HCT116 (cell line): ENCODE results near the gene EFHD1. TPM values are rescaled to one million over a fixed set of nuclear protein-coding genes. Genes with fewer than 3 reads are reported as not detected.

Experiments used
- ATAC-seq: fragments of 200-7000 bp; cut with Tn5 transposase; 2 replicates; pipeline ENCODE4 v1.9.1; 2020; ENCODE audit warnings: mild to moderate bottlenecking, moderate library complexity
- BruUV-seq: library from RNA; stranded (reverse); fragments of 400-500 nt; replicated peaks from 2 replicates; lab custom pipeline; 2021; lab: Mats Ljungman, UMichigan
- CTCF ChIA-PET: fragments of 300-600 bp; sonication (Branson Sonifier 250); formaldehyde crosslinking; loops from one replicate; lab custom pipeline; 2021; ENCODE audit warnings: antibody characterized with exemption; lab: Charles Lee
- POLR2A ChIA-PET: fragments of 300-600, 350-600 bp; sonication (Branson Sonifier 250); formaldehyde crosslinking; loops from one replicate; lab custom pipeline; 2021; ENCODE audit warnings: antibody characterized with exemption; lab: Charles Lee
- RAD21 ChIA-PET, 2 experiments: fragments of 300-600 bp; sonication (Branson Sonifier 250); formaldehyde crosslinking; loops; one replicate each; lab custom pipeline; 2023; ENCODE audit warnings: low total read pairs in 2 of 2; ENCODE audit not compliant: uncharacterized antibody in 2 of 2, unreplicated experiment in 2 of 2, low non-redundant PET in 1 of 2; lab: Charles Lee
- DNase-seq: peaks from one replicate; pipeline ENCODE4 v3.0.0-alpha.2; 2010; ENCODE audit warnings: low read depth, low spot score
- H2AFZ ChIP-seq: fragments of 200-600 bp; shearing (Covaris generic), sonication (generic); 2 replicates; pipeline ENCODE4 v1.6.1; 2017; ENCODE audit warnings: low read depth, mixed run types, mixed read lengths, antibody characterized with exemption, low read length; ENCODE audit not compliant: poor library complexity, severe bottlenecking
- H3K27ac ChIP-seq: 2 replicates; pipeline ENCODE4 v1.5.1; 2012; ENCODE audit warnings: low read depth, low read length
- H3K27me3 ChIP-seq: fragments of 200-600 bp; sonication (generic); 2 replicates; pipeline ENCODE4 v1.6.1; 2016; ENCODE audit warnings: mixed run types, low read length, mixed read lengths; ENCODE audit not compliant: insufficient read depth
- H3K36me3 ChIP-seq, 2 experiments: fragments of 200-500 bp in 1 of 2; fragments of 200-600 bp in 1 of 2; sonication (Bioruptor generic) in 1 of 2; sonication (generic) in 1 of 2; 2 replicates each; pipeline versions ENCODE4 v1.5.1 to v1.6.1; 2014 to 2016; ENCODE audit warnings: low read length in 2 of 2, inconsistent platforms in 1 of 2, mixed read lengths in 1 of 2, mixed run types in 1 of 2; ENCODE audit not compliant: insufficient read depth in 2 of 2, control insufficient read depth in 1 of 2
- H3K4me1 ChIP-seq, 2 experiments: fragments of 200-600 bp in 1 of 2; sonication (generic) in 1 of 2; 2 replicates each; pipeline versions ENCODE4 v1.5.1 to v1.6.1; 2012 to 2017; ENCODE audit warnings: low read length in 2 of 2, inconsistent platforms in 1 of 2, mild to moderate bottlenecking in 1 of 2, mixed read lengths in 1 of 2, mixed run types in 1 of 2, moderate library complexity in 1 of 2; ENCODE audit not compliant: insufficient read depth in 2 of 2, control insufficient read depth in 1 of 2
- H3K4me2 ChIP-seq: fragments of 200-600 bp; sonication (generic); 2 replicates; pipeline ENCODE4 v1.6.1; 2017; ENCODE audit warnings: mixed run types, low read length, mixed read lengths
- H3K4me3 ChIP-seq, 2 experiments: fragments of 200-600 bp in 1 of 2; sonication (generic) in 1 of 2; replicated peaks in 1 of 2; 2 replicates each; pipeline ENCODE4 v1.5.1; 2011 to 2016; ENCODE audit warnings: low read length in 2 of 2, control low read depth in 1 of 2, low read depth in 1 of 2, mild to moderate bottlenecking in 1 of 2, mixed read lengths in 1 of 2, mixed run types in 1 of 2
- H3K79me2 ChIP-seq: fragments of 200-600 bp; sonication (generic); 2 replicates; pipeline ENCODE4 v1.6.1; 2017; ENCODE audit warnings: mild to moderate bottlenecking, mixed run types, low read length, moderate library complexity, mixed read lengths; ENCODE audit not compliant: insufficient read depth
- H3K9ac ChIP-seq: fragments of 200-600 bp; sonication (generic); 2 replicates; pipeline ENCODE4 v1.6.1; 2016; ENCODE audit warnings: low read length, mixed read lengths
- H3K9me2 ChIP-seq: fragments of 200-600 bp; sonication (generic), shearing (Covaris generic); 2 replicates; pipeline ENCODE4 v1.6.1; 2017; ENCODE audit warnings: mixed run types, mild to moderate bottlenecking, moderate library complexity; ENCODE audit not compliant: insufficient read depth
- H3K9me3 ChIP-seq, 2 experiments: fragments of 200-500 bp in 1 of 2; fragments of 200-600 bp in 1 of 2; sonication (Bioruptor generic) in 1 of 2; sonication (generic) in 1 of 2; 2 replicates each; pipeline ENCODE4 v1.6.1; 2014 to 2017; ENCODE audit warnings: low read length in 2 of 2, mixed read lengths in 2 of 2, inconsistent platforms in 1 of 2, low read depth in 1 of 2, mild to moderate bottlenecking in 1 of 2, mixed run types in 1 of 2, moderate library complexity in 1 of 2; ENCODE audit not compliant: control insufficient read depth in 1 of 2, insufficient read depth in 1 of 2
- H4K20me1 ChIP-seq: fragments of 200-600 bp; sonication (generic), shearing (Covaris generic); 2 replicates; pipeline ENCODE4 v1.6.1; 2017; ENCODE audit warnings: mixed run types, mild to moderate bottlenecking, moderate library complexity; ENCODE audit not compliant: insufficient read depth
- CBX3 ChIP-seq: IDR thresholded peaks from 2 replicates; pipeline ENCODE4 v1.6.1; 2012; ENCODE audit warnings: low read depth
- CEBPB ChIP-seq: IDR thresholded peaks from 2 replicates; pipeline ENCODE4 v1.6.1; 2012; ENCODE audit warnings: low read depth
- CTCF ChIP-seq, 3 experiments: fragments of 200-600 bp in 1 of 3; sonication (generic) in 1 of 3; IDR thresholded peaks in 2 of 3; conservative IDR thresholded peaks in 1 of 3; 2 replicates each; pipeline ENCODE4 v1.5.1; 2012 to 2017; ENCODE audit warnings: low read depth in 2 of 3, low read length in 2 of 3, antibody characterized with exemption in 1 of 3, borderline replicate concordance in 1 of 3, control low read depth in 1 of 3, mild to moderate bottlenecking in 1 of 3, mixed read lengths in 1 of 3, mixed run types in 1 of 3, moderate library complexity in 1 of 3; ENCODE audit not compliant: insufficient read depth in 1 of 3
- ELF1 ChIP-seq: IDR thresholded peaks from 2 replicates; pipeline ENCODE4 v1.6.1; 2012; ENCODE audit warnings: low read depth, borderline replicate concordance
- EZH2 ChIP-seq: fragments of 200-600 bp; sonication (generic); IDR thresholded peaks from 2 replicates; pipeline ENCODE4 v1.6.1; 2017; ENCODE audit warnings: antibody characterized with exemption, mixed run types
- EZH2phosphoT487 ChIP-seq: fragments of 200-600 bp; IDR thresholded peaks from 2 replicates; pipeline ENCODE4 v1.6.1; 2018; ENCODE audit warnings: antibody characterized with exemption, borderline replicate concordance
- FOSL1 ChIP-seq: IDR thresholded peaks from 2 replicates; pipeline ENCODE4 v1.6.1; 2012; ENCODE audit warnings: low read depth
- MAX ChIP-seq: IDR thresholded peaks from 2 replicates; pipeline ENCODE4 v1.6.1; 2012
- SIN3A ChIP-seq: IDR thresholded peaks from 2 replicates; pipeline ENCODE4 v1.6.1; 2012; ENCODE audit warnings: low read depth
- TCF7L2 ChIP-seq: IDR thresholded peaks from 2 replicates; pipeline ENCODE4 v1.7.0; 2011; ENCODE audit warnings: borderline replicate concordance, inconsistent platforms; ENCODE audit not compliant: insufficient read depth, insufficient read length; ENCODE audit errors: extremely low read depth
- intact Hi-C: fragments of 100-400 bp; cut with micrococcal nuclease; formaldehyde crosslinking; loops from 2 replicates; pipeline ENCODE4 v1.10.0; 2022
- total RNA-seq: library from RNA; stranded (reverse); gene quantifications from one replicate; pipeline ENCODE4 v1.2.1, GENCODE V29; 2021; ENCODE audit not compliant: unreplicated experiment
- TF ChIP-seq, protein P1 (sequence below): IDR thresholded peaks from 2 replicates; pipeline ENCODE4 v1.6.1; 2011; ENCODE audit warnings: mild to moderate bottlenecking, low read length, moderate library complexity; ENCODE audit not compliant: insufficient replicate concordance; ENCODE audit errors: extremely low read depth
- TF ChIP-seq, protein P2 (sequence below): IDR thresholded peaks from 2 replicates; pipeline ENCODE4 v1.6.1; 2012

The EFHD1 gene
- total RNA-seq, 1 experiment from 2014 or later = 0.52 TPM

- TF ChIP-seq CTCF (IDR thresholded peaks at IDR 0.05 in 2 of 3, conservative IDR thresholded peaks at IDR 0.05 in 1 of 3; ENCODE audit: borderline replicate concordance in 1 of 3, insufficient read depth in 1 of 3, low read depth in 2 of 3, low read length in 2 of 3) = no peak
- no peak for TF ChIP-seq EZH2
Measured at GRCh38 chr2:232697059-232697806, 63.8 kb downstream of the EFHD1 start, which contains the start of gene GIGYF2 (continued).

GRCh38 chr2:232697807-232698110, 64.4 kb downstream of the EFHD1 start:
- DNase-seq (no peak), ATAC-seq (no peak; the same call in 1 of the 2 replicates)
- RAD21 ChIA-PET = no interaction called here
- intact Hi-C loops = no loop called here
- peak overlapping the region; percentile 79 for H3K4me2 ChIP-seq
- H3K27ac ChIP-seq = peak overlapping the region; percentile 91
- POLR2A ChIA-PET = interaction anchor here (0.6 kb wide), 1 partner anchor 11 kb away, joined by 3 read pairs; no protein-coding TSS in a partner anchor
- H4K20me1 ChIP-seq = no peaks in the 10 kb centered on the region
- peaks cover 18 to 21% of the 10 kb centered on the region in 2 experiments for H3K4me1 ChIP-seq
- peak overlapping the region; percentile 93 for H3K9ac ChIP-seq
- no peaks in the 10 kb centered on the region for H3K9me2 ChIP-seq
- H3K79me2 ChIP-seq = peaks cover 56% of the 10 kb centered on the region
- no peak overlapping the region for H2AFZ ChIP-seq
- CTCF ChIA-PET = no interaction called here
- no peak for TF ChIP-seq SIN3A
- TF ChIP-seq FOSL1 = no peak
- no peak for TF ChIP-seq MAX
- no peak for TF ChIP-seq ELF1
- TF ChIP-seq EZH2phosphoT487 = no peak
- TF ChIP-seq TCF7L2 = no peak
- TF ChIP-seq, protein P1, sequence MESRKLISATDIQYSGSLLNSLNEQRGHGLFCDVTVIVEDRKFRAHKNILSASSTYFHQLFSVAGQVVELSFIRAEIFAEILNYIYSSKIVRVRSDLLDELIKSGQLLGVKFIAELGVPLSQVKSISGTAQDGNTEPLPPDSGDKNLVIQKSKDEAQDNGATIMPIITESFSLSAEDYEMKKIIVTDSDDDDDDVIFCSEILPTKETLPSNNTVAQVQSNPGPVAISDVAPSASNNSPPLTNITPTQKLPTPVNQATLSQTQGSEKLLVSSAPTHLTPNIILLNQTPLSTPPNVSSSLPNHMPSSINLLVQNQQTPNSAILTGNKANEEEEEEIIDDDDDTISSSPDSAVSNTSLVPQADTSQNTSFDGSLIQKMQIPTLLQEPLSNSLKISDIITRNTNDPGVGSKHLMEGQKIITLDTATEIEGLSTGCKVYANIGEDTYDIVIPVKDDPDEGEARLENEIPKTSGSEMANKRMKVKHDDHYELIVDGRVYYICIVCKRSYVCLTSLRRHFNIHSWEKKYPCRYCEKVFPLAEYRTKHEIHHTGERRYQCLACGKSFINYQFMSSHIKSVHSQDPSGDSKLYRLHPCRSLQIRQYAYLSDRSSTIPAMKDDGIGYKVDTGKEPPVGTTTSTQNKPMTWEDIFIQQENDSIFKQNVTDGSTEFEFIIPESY = no peak
- TF ChIP-seq CBX3 = no peak
- no peak for TF ChIP-seq CEBPB
- TF ChIP-seq, protein P2, sequence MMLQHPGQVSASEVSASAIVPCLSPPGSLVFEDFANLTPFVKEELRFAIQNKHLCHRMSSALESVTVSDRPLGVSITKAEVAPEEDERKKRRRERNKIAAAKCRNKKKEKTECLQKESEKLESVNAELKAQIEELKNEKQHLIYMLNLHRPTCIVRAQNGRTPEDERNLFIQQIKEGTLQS = no peak
- no TSS peak for BruUV-seq
- peak overlapping the region; percentile 95 to 99 for H3K4me3 ChIP-seq
- no peaks in the 10 kb centered on the region for H3K27me3 ChIP-seq
- no peaks in the 10 kb centered on the region for H3K9me3 ChIP-seq
- H3K36me3 ChIP-seq = peaks cover 0 to 6% of the 10 kb centered on the region in 2 experiments; a peak in 1 of 4 replicates
